GM19099 (cell line): ENCODE data around the gene PRKRA.

Experiments used
- POLR2A ChIP-seq: IDR thresholded peaks from 3 replicates; pipeline ENCODE4 v1.6.1; 2011; ENCODE audit warnings: low read depth; ENCODE audit not compliant: insufficient read length; ENCODE audit errors: extremely low read depth

PRKRA gene

DNA sequence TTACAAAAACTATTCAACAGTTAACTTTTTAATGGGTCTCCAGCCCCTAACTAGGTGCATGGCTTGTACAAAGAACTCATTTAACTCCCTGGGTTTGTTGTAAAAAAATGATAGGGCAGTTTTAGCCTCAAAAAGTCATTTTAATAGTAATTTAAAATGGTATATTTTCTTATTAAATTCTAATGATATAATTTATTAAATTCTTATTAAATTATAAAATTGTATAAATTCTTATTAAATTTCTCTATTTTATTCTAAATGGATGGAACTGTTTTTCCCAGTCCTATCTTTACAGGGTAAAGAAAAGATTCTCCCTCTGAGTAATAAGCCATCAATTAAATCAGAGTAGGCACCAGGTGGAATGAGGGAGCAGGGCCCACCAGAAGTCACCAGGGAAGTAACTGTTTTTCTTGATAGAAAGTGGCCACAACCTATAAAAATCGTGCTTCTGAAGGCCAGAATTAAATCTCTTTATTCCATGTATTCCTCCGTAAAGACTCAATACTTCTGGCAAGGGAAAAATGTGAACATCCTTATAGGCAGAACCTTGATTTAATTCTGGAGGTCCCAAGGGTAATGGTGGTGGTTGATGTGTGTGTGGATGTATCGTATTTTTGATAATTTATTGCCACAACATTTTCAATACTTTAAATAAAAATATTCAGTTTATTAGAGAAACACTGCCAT, 26.6 kb upstream of the PRKRA start:
- no peak for TF ChIP-seq POLR2A

DNA sequence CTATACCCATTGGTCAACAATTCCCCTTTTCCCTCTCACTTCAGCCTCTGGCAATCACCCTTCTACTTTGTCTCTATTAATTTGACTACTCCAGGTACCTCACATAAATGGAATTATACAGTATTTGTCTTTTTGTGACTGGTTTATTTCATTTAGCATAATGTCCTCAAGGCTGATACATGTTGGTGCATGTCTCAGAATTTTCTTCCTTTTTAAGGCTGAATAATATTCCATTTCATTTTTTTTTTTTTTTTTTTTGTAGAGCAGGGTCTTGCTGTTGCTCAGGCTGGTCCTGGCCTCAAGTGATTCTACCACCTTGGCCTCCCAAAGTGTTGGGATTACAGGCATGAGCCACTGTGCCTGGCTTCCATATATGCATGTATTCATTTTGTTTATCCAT, 25.5 kb upstream of the PRKRA start:
- TF ChIP-seq POLR2A, result no peak

- no peak for TF ChIP-seq POLR2A
Measured at GRCh38 chr2:178474560-178474959, 23.6 kb upstream of the PRKRA start.

GRCh38 chr2:178473931-178474330, 23.0 kb upstream of the PRKRA start:
- TF ChIP-seq POLR2A, result no peak

DNA sequence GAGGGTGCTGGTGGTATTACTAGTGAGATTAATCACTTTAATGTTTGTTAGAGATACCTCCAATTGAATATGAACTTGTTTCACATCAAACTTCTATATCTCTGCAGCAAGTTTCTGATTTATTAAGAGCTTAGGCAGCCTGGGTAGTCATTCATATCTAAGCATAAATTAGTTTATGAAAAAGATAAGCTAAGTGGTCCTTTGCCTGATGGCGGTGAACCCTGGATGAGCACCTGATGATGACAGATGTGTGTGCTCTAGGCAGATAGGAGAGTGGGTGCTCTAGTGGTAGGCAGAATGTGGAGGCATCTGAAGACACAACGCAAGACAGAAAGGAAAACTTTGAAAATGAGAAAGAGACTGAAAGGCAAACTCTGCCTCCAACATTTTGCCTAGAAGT, 22.4 kb upstream of the PRKRA start:
- TF ChIP-seq POLR2A, result no peak

GRCh38 chr2:178469219-178469849, 18.4 kb upstream of the PRKRA start:
- no peak for TF ChIP-seq POLR2A

- TF ChIP-seq POLR2A, result no peak
Measured at GRCh38 chr2:178457390-178457886, 6.5 kb upstream of the PRKRA start.

DNA sequence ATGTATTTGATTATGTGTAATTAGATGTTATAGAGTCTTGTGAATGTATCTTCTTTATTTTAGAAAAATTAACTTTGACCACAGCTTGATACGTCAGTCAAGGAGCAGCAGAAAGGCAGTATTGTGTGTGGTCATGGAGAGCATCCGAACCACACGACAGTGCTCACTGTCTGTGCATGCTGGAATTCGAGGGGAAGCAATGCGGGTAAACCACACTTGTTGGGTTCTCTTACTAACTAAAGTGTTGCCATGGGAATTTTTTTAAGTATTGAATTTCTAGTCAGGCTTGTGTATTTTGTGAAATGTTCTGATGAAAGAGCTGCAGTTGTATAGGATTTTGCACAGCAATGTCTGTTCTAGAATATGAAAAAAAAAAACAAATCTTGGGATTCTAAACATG, 5.0 kb upstream of the PRKRA start:
- TF ChIP-seq POLR2A, result no peak

DNA sequence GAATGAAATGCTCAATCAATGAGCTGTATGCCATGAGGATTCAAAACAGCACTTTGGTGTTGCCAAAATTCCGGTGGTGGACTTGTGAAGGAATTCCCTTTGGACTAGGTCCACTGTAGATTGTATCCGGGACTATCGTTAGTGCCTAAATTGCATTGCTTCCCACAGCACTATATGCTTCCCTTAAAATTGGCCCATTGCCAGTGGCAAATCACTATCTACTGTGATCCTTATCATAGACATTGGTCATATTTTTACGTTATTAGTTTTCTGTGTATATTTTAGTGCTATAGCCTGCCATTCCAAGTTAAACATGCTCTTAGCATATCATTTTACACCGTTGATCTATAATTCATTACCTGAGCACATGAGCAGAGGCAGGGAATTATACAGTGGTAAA, 1.9 kb upstream of the PRKRA start:
- no peak for TF ChIP-seq POLR2A

DNA sequence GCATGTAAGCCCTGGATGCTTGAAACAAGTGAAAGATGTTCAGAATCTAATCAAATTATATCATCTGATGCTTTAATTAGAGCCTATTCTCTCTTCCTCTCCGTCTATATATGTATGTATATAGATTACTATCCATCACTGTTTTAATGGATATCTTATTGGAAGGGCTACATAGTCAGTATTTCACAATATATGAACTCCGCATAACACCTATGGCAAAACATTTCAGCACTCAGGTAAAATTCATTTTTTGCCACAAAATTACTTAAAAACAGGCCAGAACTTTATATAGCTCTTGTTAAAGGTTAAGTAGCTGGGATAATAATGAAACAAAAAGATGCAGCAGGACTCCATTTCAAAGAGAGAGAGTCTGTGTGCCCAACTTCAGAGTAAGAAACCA, 1.4 kb upstream of the PRKRA start:
- no peak for TF ChIP-seq POLR2A

GRCh38 chr2:178450524-178450773, 526 bp downstream of the PRKRA start:
- TF ChIP-seq POLR2A, result no peak

DNA sequence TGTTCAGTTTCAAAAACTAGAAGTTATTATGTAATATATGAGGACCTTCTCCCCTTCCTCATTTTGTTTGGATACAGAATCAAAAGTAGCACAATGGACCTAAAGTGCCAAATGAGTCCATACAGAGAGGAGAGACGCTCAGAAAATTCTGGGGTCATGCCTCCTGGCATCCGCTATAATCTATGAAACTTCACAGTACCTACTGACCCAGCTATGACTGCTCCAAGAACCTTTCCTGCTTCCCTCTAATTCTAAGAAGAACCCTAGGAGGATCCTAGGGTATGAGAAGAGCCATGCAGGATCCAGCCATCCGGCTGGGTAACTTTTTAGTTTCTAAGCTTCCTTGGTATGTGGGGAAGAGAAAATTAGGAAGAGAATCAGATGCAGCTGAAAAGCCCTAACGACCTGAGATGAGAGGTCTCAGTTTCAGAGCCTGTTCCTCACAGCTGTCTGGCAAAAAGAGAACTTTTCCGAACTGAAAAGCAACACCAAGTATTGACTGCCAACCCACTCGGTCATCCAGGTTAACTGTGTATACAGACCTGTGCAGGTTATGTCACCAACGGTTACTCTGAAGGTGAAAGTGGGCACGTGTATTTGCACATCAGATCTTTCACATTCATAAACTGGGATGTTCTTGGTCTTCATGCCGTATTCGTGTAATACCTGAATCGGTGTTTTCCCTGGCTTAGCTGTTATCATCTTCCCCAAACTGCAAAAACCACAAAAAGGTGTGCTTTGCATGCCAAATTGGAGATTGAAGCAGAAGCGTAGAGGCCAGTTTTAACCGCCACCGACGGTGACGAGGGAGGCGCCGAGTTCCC, 1.1 kb downstream of the PRKRA start:
- TF ChIP-seq POLR2A, result no peak

GRCh38 chr2:178448968-178449661, 1.9 kb downstream of the PRKRA start:
- no peak for TF ChIP-seq POLR2A

- TF ChIP-seq POLR2A, result no peak
Measured at GRCh38 chr2:178441426-178441825, 9.5 kb downstream of the PRKRA start.

GRCh38 chr2:178436662-178437061, 14.3 kb downstream of the PRKRA start:
- TF ChIP-seq POLR2A, result no peak
